ENCODE data around the gene MACF1.

MACF1 gene

GRCh38 chr1:39425634-39426033, 221.1 kb downstream of the MACF1 start:
- no peak for DNase-seq (ENCODE audit: low read depth)
- TF ChIP-seq, protein P1, sequence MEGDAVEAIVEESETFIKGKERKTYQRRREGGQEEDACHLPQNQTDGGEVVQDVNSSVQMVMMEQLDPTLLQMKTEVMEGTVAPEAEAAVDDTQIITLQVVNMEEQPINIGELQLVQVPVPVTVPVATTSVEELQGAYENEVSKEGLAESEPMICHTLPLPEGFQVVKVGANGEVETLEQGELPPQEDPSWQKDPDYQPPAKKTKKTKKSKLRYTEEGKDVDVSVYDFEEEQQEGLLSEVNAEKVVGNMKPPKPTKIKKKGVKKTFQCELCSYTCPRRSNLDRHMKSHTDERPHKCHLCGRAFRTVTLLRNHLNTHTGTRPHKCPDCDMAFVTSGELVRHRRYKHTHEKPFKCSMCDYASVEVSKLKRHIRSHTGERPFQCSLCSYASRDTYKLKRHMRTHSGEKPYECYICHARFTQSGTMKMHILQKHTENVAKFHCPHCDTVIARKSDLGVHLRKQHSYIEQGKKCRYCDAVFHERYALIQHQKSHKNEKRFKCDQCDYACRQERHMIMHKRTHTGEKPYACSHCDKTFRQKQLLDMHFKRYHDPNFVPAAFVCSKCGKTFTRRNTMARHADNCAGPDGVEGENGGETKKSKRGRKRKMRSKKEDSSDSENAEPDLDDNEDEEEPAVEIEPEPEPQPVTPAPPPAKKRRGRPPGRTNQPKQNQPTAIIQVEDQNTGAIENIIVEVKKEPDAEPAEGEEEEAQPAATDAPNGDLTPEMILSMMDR (IDR thresholded peaks at IDR 0.05; ENCODE audit: low read depth, low read length, missing control alignments): no peak
- no peak overlapping the region for H3K4me3 ChIP-seq (ENCODE audit: low read depth, low read length)
- in situ Hi-C loops (cut with HindIII; ENCODE audit: low sequenced_read_pairs): loop anchor here (10.0 kb wide), 1 partner anchor 309 kb away; the partner anchor contains the start of gene PPIE

DNA sequence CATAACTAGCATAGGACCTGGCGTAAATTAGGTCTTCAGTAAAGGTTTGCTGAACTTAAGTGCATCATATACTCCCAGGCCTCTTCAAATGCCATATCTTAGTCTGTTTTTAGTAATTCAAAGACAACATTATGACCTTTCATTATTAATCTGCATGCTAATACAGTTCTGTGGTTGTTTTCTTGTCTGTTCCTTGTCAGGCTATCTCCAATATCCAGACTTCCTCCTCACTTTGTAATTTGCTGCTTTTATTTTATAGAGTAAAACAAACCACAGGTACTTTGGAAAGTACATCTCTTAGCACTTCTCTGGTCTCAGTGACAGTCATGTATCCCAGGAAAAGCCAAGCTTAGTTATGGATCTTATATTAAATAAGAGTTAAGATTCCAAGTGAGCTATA, 221.9 kb downstream of the MACF1 start:
- DNase-seq (ENCODE audit: low read depth): no peak
- in situ Hi-C loops (cut with HindIII; ENCODE audit: low sequenced_read_pairs): loop anchor here (10.0 kb wide), 1 partner anchor 308 kb away; the partner anchor contains the start of gene PPIE
- TF ChIP-seq, protein P1 (IDR thresholded peaks at IDR 0.05; ENCODE audit: low read depth, low read length, missing control alignments): no peak
- no peak overlapping the region for H3K4me3 ChIP-seq (ENCODE audit: low read depth, low read length)

DNA sequence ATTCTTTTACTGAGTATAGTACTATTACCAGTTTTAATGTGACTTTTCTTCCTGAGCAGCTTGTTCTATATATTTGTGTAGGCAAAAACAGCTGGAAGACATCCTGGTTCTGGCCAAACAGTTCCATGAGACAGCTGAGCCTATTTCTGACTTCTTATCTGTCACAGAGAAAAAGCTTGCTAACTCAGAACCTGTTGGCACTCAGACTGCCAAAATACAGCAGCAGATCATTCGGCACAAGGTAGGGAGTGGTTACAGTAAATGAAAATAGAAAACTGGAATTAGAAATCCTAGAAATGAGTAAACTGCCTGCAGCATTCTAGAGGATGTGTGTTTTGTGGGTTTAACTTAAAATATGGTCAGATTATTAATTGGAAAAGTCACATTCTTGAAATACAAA, 222.9 kb downstream of the MACF1 start:
- DNase-seq (ENCODE audit: low read depth): no peak
- TF ChIP-seq, protein P1 (IDR thresholded peaks at IDR 0.05; ENCODE audit: low read depth, low read length, missing control alignments): no peak
- no peak overlapping the region for H3K4me3 ChIP-seq (ENCODE audit: low read depth, low read length)
- in situ Hi-C loops (cut with HindIII; ENCODE audit: low sequenced_read_pairs): loop anchor here (10.0 kb wide), 1 partner anchor 307 kb away; the partner anchor contains the start of gene PPIE

GRCh38 chr1:39427912-39428311, 223.4 kb downstream of the MACF1 start:
- in situ Hi-C loops (cut with HindIII; ENCODE audit: low sequenced_read_pairs): loop anchor here (10.0 kb wide), 1 partner anchor 307 kb away; the partner anchor contains the start of gene PPIE
- H3K4me3 ChIP-seq (ENCODE audit: low read depth, low read length): no peak overlapping the region
- DNase-seq (ENCODE audit: low read depth): no peak
- TF ChIP-seq, protein P1 (IDR thresholded peaks at IDR 0.05; ENCODE audit: low read depth, low read length, missing control alignments): no peak

DNA sequence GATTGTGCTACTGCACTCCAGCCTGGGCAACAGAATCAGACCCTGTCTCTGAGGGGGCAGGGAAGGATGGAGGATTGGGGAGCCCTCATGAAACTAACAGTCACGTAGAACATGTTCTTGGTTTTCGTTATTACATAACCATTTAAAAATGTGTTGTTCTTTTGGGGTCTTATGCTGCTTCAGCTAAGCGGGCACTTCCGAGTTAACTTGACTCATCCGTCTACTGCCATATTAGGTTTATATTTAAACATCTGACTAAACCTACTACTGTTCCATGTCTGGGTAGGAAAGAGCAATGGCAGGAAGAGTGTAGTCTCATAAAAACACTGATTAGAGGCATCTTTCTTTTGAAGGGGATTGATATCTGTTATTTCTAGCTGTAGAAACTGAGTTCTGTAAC, 227.4 kb downstream of the MACF1 start:
- in situ Hi-C loops (cut with HindIII; ENCODE audit: low sequenced_read_pairs): no loop called here
- TF ChIP-seq, protein P1 (IDR thresholded peaks at IDR 0.05; ENCODE audit: low read depth, low read length, missing control alignments): no peak
- H3K4me3 ChIP-seq (ENCODE audit: low read depth, low read length): no peak overlapping the region
- no peak for DNase-seq (ENCODE audit: low read depth)

GRCh38 chr1:39434797-39435395, 230.4 kb downstream of the MACF1 start:
- DNase-seq (ENCODE audit: low read depth): no peak
- TF ChIP-seq, protein P1 (IDR thresholded peaks at IDR 0.05; ENCODE audit: low read depth, low read length, missing control alignments): no peak
- in situ Hi-C loops (cut with HindIII; ENCODE audit: low sequenced_read_pairs): no loop called here
- no peak overlapping the region for H3K4me3 ChIP-seq (ENCODE audit: low read depth, low read length)
